IMR-90 (cell line): ENCODE results near the gene ALPK3. TPM values are rescaled to one million over a fixed set of nuclear protein-coding genes. Genes with fewer than 3 reads are reported as not detected.

Experiments
- ATAC-seq: fragments of 200-7000 bp; cut with Tn5 transposase; 2 replicates; pipeline ENCODE4 v1.9.1; 2020; ENCODE audit warnings: low read depth, mild to moderate bottlenecking, moderate library complexity
- BruUV-seq: library from RNA; stranded (reverse); fragments of 400-500 nt; replicated peaks from 2 replicates; lab custom pipeline; 2021; lab: Mats Ljungman, UMichigan
- CTCF ChIA-PET: fragments of 300-600 bp; formaldehyde crosslinking; extraction: SDS; loops from one replicate; lab custom pipeline; 2021; ENCODE audit warnings: antibody characterized with exemption; lab: Yijun Ruan, JAX
- POLR2A ChIA-PET: fragments of 300-600 bp; sonication (Branson Sonifier 250); formaldehyde crosslinking; loops from one replicate; lab custom pipeline; 2022; ENCODE audit warnings: antibody characterized with exemption; ENCODE audit not compliant: unreplicated experiment; lab: Charles Lee
- DNase-seq: peaks from one replicate; pipeline ENCODE4 v3.0.0; 2013
- H2AFZ ChIP-seq: replicated peaks from 2 replicates; pipeline ENCODE3; 2013; ENCODE audit warnings: low read length, mild to moderate bottlenecking; ENCODE audit not compliant: poor library complexity
- H2AK5ac ChIP-seq: 2 replicates; pipeline ENCODE4 v1.6.1; 2013; ENCODE audit warnings: low read depth, low read length, inconsistent platforms
- H2AK9ac ChIP-seq: replicated peaks from 2 replicates; pipeline ENCODE3; 2013; ENCODE audit warnings: mild to moderate bottlenecking, low read depth, low read length, moderate library complexity; ENCODE audit not compliant: poor library complexity
- H2BK120ac ChIP-seq: 2 replicates; pipeline ENCODE4 v1.6.1; 2013; ENCODE audit warnings: low read depth, low read length, inconsistent platforms
- H2BK15ac ChIP-seq: 3 replicates; pipeline ENCODE4 v1.6.1; 2013; ENCODE audit warnings: low read depth, low read length, inconsistent platforms
- H2BK20ac ChIP-seq: 2 replicates; pipeline ENCODE4 v1.6.1; 2013; ENCODE audit warnings: low read depth, mild to moderate bottlenecking, inconsistent platforms, low read length, moderate library complexity
- H2BK5ac ChIP-seq: 2 replicates; pipeline ENCODE4 v1.6.1; 2013; ENCODE audit warnings: mild to moderate bottlenecking, low read depth, low read length, inconsistent platforms; ENCODE audit not compliant: poor library complexity, severe bottlenecking
- H3K14ac ChIP-seq: replicated peaks from 2 replicates; pipeline ENCODE4 v1.6.1; 2013; ENCODE audit warnings: low read depth, low read length, inconsistent platforms
- H3K18ac ChIP-seq: 2 replicates; pipeline ENCODE4 v1.6.1; 2013; ENCODE audit warnings: low read depth, low read length, control low read depth
- H3K23ac ChIP-seq: 2 replicates; pipeline ENCODE4 v1.6.1; 2013; ENCODE audit warnings: low read depth, low read length, inconsistent platforms
- H3K27ac ChIP-seq: 2 replicates; pipeline ENCODE4 v1.5.1; 2013; ENCODE audit warnings: mild to moderate bottlenecking, control low read depth, low read length; ENCODE audit not compliant: insufficient read depth
- H3K27me3 ChIP-seq: 2 replicates; pipeline ENCODE4 v1.6.1; 2013; ENCODE audit warnings: low read length; ENCODE audit not compliant: control insufficient read depth, insufficient read depth
- H3K36me3 ChIP-seq: 2 replicates; pipeline ENCODE4 v1.6.1; 2013; ENCODE audit warnings: low read length, mixed read lengths; ENCODE audit not compliant: control insufficient read depth, insufficient read depth
- H3K4ac ChIP-seq: 2 replicates; pipeline ENCODE4 v1.6.1; 2013; ENCODE audit warnings: low read depth, low read length, inconsistent platforms
- H3K4me1 ChIP-seq: 2 replicates; pipeline ENCODE4 v1.6.1; 2013; ENCODE audit warnings: low read length, mixed read lengths; ENCODE audit not compliant: control insufficient read depth, insufficient read depth
- H3K4me2 ChIP-seq: 2 replicates; pipeline ENCODE4 v1.6.1; 2013; ENCODE audit warnings: low read depth, mild to moderate bottlenecking, control low read depth, low read length, moderate library complexity
- H3K4me3 ChIP-seq: 2 replicates; pipeline ENCODE4 v1.5.1; 2013; ENCODE audit warnings: low read depth, mild to moderate bottlenecking, control low read depth, low read length, moderate library complexity; ENCODE audit not compliant: insufficient read depth
- H3K56ac ChIP-seq: 2 replicates; pipeline ENCODE4 v1.6.1; 2013; ENCODE audit warnings: low read length, inconsistent platforms; ENCODE audit not compliant: insufficient read depth; ENCODE audit errors: extremely low read depth
- H3K79me1 ChIP-seq, 2 experiments: 2 replicates each; pipeline ENCODE4 v1.6.1; 2013; ENCODE audit warnings: low read length in 2 of 2, inconsistent platforms in 1 of 2, low read depth in 1 of 2
- H3K9ac ChIP-seq: 2 replicates; pipeline ENCODE4 v1.6.1; 2013; ENCODE audit warnings: low read depth, low read length, control low read depth
- H3K9me1 ChIP-seq: 2 replicates; pipeline ENCODE4 v1.6.1; 2013; ENCODE audit warnings: low read length, inconsistent platforms; ENCODE audit not compliant: insufficient read depth
- H3K9me3 ChIP-seq: 2 replicates; pipeline ENCODE4 v1.6.1; 2013; ENCODE audit warnings: low read length; ENCODE audit not compliant: control insufficient read depth, insufficient read depth
- H4K20me1 ChIP-seq: 2 replicates; pipeline ENCODE4 v1.6.1; 2013; ENCODE audit warnings: low read length, inconsistent platforms; ENCODE audit not compliant: insufficient read depth
- H4K5ac ChIP-seq: 2 replicates; pipeline ENCODE4 v1.6.1; 2013; ENCODE audit warnings: mild to moderate bottlenecking, low read depth, low read length, control low read depth
- H4K8ac ChIP-seq, 2 experiments: 2 replicates each; pipeline ENCODE4 v1.6.1; 2013; ENCODE audit warnings: low read depth in 2 of 2, low read length in 2 of 2, control low read depth in 1 of 2, inconsistent platforms in 1 of 2
- H4K91ac ChIP-seq: 2 replicates; pipeline ENCODE4 v1.6.1; 2013; ENCODE audit warnings: low read depth, low read length, inconsistent platforms; ENCODE audit not compliant: insufficient read depth
- BHLHE40 ChIP-seq: fragments of 150-350 bp; IDR thresholded peaks from 2 replicates; pipeline ENCODE4 v1.6.1; 2016; ENCODE audit warnings: mild to moderate bottlenecking, low read depth, low read length
- CEBPB ChIP-seq: IDR thresholded peaks from 2 replicates; pipeline ENCODE4 v1.6.1; 2012; ENCODE audit warnings: low read depth, low read length, improper control_type of control experiment
- CHD1 ChIP-seq: IDR thresholded peaks from 2 replicates; pipeline ENCODE4 v1.6.1; 2012; ENCODE audit warnings: low read depth, low read length, improper control_type of control experiment
- CTCF ChIP-seq: conservative IDR thresholded peaks from 2 replicates; pipeline ENCODE4 v1.5.1; 2012; ENCODE audit warnings: mild to moderate bottlenecking, low read depth, low read length, improper control_type of control experiment
- ELK1 ChIP-seq: fragments of 150-350 bp; IDR thresholded peaks from 2 replicates; pipeline ENCODE4 v1.6.1; 2016; ENCODE audit warnings: low read depth, mild to moderate bottlenecking, low read length, moderate library complexity, borderline replicate concordance
- FOS ChIP-seq: fragments of 150-350 bp; IDR thresholded peaks from 2 replicates; pipeline ENCODE4 v1.6.1; 2016; ENCODE audit warnings: low read depth, low read length
- MAFK ChIP-seq: IDR thresholded peaks from 2 replicates; pipeline ENCODE4 v1.6.1; 2012; ENCODE audit warnings: low read depth, low read length, improper control_type of control experiment
- MAZ ChIP-seq: IDR thresholded peaks from 2 replicates; pipeline ENCODE4 v1.6.1; 2012; ENCODE audit warnings: low read depth, mild to moderate bottlenecking, low read length, improper control_type of control experiment, moderate library complexity, borderline replicate concordance
- MXI1 ChIP-seq: IDR thresholded peaks from 2 replicates; pipeline ENCODE4 v1.6.1; 2012; ENCODE audit warnings: low read depth, mild to moderate bottlenecking, low read length, moderate library complexity, borderline replicate concordance
- NFE2L2 ChIP-seq: fragments of 150-350 bp; IDR thresholded peaks from 2 replicates; pipeline ENCODE4 v1.6.1; 2016; ENCODE audit warnings: low read depth, mild to moderate bottlenecking, low read length
- POLR2A ChIP-seq: IDR thresholded peaks from 2 replicates; pipeline ENCODE4 v1.6.1; 2012; ENCODE audit warnings: mild to moderate bottlenecking, low read depth, low read length
- RAD21 ChIP-seq: IDR thresholded peaks from 2 replicates; pipeline ENCODE4 v1.6.1; 2012; ENCODE audit warnings: low read length, improper control_type of control experiment
- RCOR1 ChIP-seq: IDR thresholded peaks from 2 replicates; pipeline ENCODE4 v1.6.1; 2012; ENCODE audit warnings: mild to moderate bottlenecking, low read length, improper control_type of control experiment; ENCODE audit not compliant: insufficient replicate concordance
- RFX5 ChIP-seq: IDR thresholded peaks from 2 replicates; pipeline ENCODE4 v1.8.0; 2012; ENCODE audit warnings: low read depth, mild to moderate bottlenecking, low read length, moderate library complexity
- SMC3 ChIP-seq: fragments of 150-350 bp; IDR thresholded peaks from 2 replicates; pipeline ENCODE4 v1.6.1; 2016; ENCODE audit warnings: low read depth, mild to moderate bottlenecking, antibody characterized with exemption, low read length, moderate library complexity
- USF2 ChIP-seq: fragments of 150-350 bp; IDR thresholded peaks from 2 replicates; pipeline ENCODE4 v1.6.1; 2017; ENCODE audit warnings: mild to moderate bottlenecking, antibody characterized with exemption, low read length, low read depth
- WGBS, 2 experiments: methylation state at CpG; one replicate each; pipeline versions ENCODE4 v1.1.5 to v1.1.7; 2013; ENCODE audit warnings: missing lambda C conversion rate in 2 of 2; ENCODE audit not compliant: insufficient read length in 1 of 2; ENCODE audit errors: extremely low coverage in 2 of 2; 5-methylcytosine and 5-hydroxymethylcytosine counted together
- dilution Hi-C: fragments of 300-500 bp; cut with HindIII; formaldehyde crosslinking; loops from one replicate; pipeline ENCODE4 v1.14.3; 2018; ENCODE audit warnings: low sequenced_read_pairs; ENCODE audit not compliant: unreplicated experiment
- in situ Hi-C: fragments of 300-500 bp; cut with MboI; formaldehyde crosslinking; loops from 3 replicates; pipeline ENCODE4 v1.14.3; 2019; ENCODE audit warnings: low sequenced_read_pairs, inconsistent platforms, mixed read lengths
- intact Hi-C: fragments of 100-400 bp; cut with micrococcal nuclease; formaldehyde crosslinking; loops from 2 replicates; pipeline ENCODE4 v1.10.0; 2022
- polyA plus RNA-seq, 3 experiments: library from polyadenylated mRNA; depleted of rRNA; stranded (reverse); fragments of >200 nt; gene quantifications; 2 replicates each; pipeline ENCODE4 v1.2.3, GENCODE V29; 2012; ENCODE audit warnings: low replicate concordance in 1 of 3
- total RNA-seq: library from RNA; depleted of rRNA; stranded (reverse); fragments of >200 nt; gene quantifications from 2 replicates; pipeline ENCODE4 v1.2.3, GENCODE V29; 2012

Gene ALPK3
- total and polyA plus RNA-seq, 2 of the 4 experiments (the other 2 are of a cell fraction), result under 0.01 to 0.26 TPM

GRCh38 chr15:84831613-84832012, 14.5 kb downstream of the ALPK3 start:
- Histone ChIP-seq H3K4me3 (no peak overlapping the region), H3K56ac (no peak overlapping the region), H3K27me3 (peaks cover 37% of the 10 kb centered on the region), H3K4me1 (peaks cover 3% of the 10 kb centered on the region; the same call in 1 of the 2 replicates), H2BK5ac (no peak overlapping the region), H2BK15ac (no peak overlapping the region), H4K91ac (no peak overlapping the region), H3K27ac (no peak overlapping the region), H3K14ac (no peak overlapping the region), H3K18ac (no peak overlapping the region), H3K36me3 (no peaks in the 10 kb centered on the region), H3K23ac (no peak overlapping the region), H4K8ac (no peak overlapping the region), H4K20me1 (peaks cover 3% of the 10 kb centered on the region; the same call in 1 of the 2 replicates), H4K5ac (no peak overlapping the region), H3K9me3 (no peaks in the 10 kb centered on the region), H3K9me1 (peaks cover 6% of the 10 kb centered on the region), H2AK5ac (no peak overlapping the region), H2BK120ac (no peak overlapping the region), H2BK20ac (no peak overlapping the region), H3K4ac (no peak overlapping the region), H3K4me2 (no peak overlapping the region), H3K79me1 (no peaks in the 10 kb centered on the region), H2AK9ac (no peak overlapping the region), H3K9ac (no peak overlapping the region), H2AFZ (no peak overlapping the region)
- TF ChIP-seq CHD1 (no peak), RFX5 (no peak), RAD21 (no peak), NFE2L2 (no peak), BHLHE40 (no peak), SMC3 (no peak), FOS (no peak), POLR2A (no peak), CTCF (no peak), RCOR1 (no peak), MAFK (no peak), ELK1 (no peak), CEBPB (no peak), USF2 (no peak), MAZ (no peak), MXI1 (no peak)
- intact Hi-C loops, result no loop called here
- in situ Hi-C loops, result no loop called here
- DNase-seq (no peak), ATAC-seq (no peak)
- ChIA-PET POLR2A (no interaction called here), CTCF (no interaction called here)
- no TSS peak for BruUV-seq
- dilution Hi-C loops, result no loop called here
- no CpG with 5 or more reads among the region's 2 CpGs for WGBS, 2 experiments
